GM23248 (cell line): Measurements from ENCODE around the gene COCH.

Source experiments
- EZH2 ChIP-seq: fragments of 200-600 bp; sonication (generic); IDR thresholded peaks from 2 replicates; pipeline ENCODE4 v1.6.1; 2018; ENCODE audit warnings: antibody characterized with exemption, mild to moderate bottlenecking; ENCODE audit not compliant: insufficient read depth, poor library complexity, severe bottlenecking
- EZH2phosphoT487 ChIP-seq: fragments of 200-600 bp; sonication (generic); IDR thresholded peaks from 2 replicates; pipeline ENCODE4 v1.6.1; 2018; ENCODE audit warnings: antibody characterized with exemption, moderate library complexity, mild to moderate bottlenecking, low read depth; ENCODE audit not compliant: insufficient read depth

- no peak for TF ChIP-seq EZH2
- no peak for TF ChIP-seq EZH2phosphoT487
Observed at GRCh38 chr14:30915596-30915995, 41.2 kb downstream of the COCH start.
